GM18508 (cell line): ENCODE measurements around the gene GAST.

Experiments
- ATAC-seq: cut with Tn5 transposase; IDR thresholded peaks from one replicate; pipeline ENCODE4 v1.9.1; 2021; ENCODE audit warnings: moderate number of reproducible peaks; ENCODE audit not compliant: insufficient read depth, unreplicated experiment

GAST gene

DNA sequence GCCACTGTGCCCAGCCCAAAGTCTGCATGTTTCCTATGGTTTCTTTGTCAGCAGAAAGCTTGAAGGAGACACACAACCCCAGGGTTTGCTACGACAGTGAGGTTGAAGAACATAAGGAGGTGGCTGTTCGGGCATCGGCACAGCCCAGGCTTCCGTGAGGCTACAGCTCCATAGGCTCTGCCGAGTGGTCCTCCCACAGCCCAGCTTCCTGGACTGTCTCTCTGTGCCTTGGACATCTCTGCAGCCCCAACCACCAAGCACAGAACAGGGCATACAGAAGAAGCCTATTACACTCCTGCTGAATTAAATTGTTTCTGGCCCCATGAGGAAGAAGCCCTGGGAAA is 25.5 kb downstream of the GAST start:
- ATAC-seq = no peak

GRCh38 chr17:41738077-41738800 is 26.1 kb downstream of the GAST start:
- no peak for ATAC-seq

DNA sequence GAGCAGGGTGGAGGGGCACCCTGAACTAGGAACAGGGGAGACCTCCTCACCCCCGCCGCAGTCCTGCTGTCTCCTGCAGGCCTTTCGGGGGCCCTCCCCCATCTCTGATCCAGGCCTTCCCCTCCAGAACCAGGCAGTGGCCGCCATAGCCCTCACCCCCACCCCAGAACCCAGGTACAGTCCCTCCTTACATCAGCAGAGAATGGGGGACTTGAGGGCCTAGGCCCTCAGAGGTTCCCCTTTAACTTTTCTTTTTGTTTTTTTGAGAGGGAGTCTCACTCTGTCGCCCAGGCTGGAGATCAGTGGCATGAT is 26.6 kb downstream of the GAST start:
- no peak for ATAC-seq

DNA sequence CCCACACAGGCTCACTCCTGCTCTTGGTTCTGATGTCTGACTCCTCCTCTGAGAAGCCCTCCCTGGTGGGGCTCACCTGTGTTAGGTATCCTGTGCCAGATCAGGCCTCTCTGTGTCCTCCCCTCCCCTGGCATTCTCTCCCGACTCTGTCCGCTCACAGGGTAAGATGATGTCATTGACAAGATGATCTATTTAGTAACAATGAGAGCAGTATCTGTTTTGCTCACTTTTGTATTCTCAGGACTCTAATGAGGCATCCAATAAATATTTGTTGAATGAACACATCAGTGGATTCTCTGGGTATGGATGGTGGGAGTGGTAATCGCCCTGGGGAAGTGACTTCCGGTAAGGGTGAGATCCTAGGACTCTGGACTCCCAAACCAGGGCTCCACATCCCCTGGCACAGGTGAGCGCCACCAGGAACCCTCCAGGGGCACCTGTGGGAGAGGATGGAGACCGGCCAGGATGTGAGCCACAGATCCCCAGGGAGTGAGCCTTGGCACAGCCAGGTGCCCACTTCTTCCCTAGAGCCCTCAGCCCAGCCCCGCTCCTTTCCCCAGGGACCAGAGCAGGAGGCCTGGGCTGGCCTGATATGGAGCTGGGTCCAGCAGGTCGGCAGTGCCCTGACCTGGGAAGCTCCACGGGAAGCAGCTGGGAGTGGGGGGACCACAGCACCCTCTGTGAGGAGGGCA is 27.7 kb downstream of the GAST start:
- ATAC-seq = no peak

- no peak for ATAC-seq
These were observed 28.4 kb downstream of the GAST start for GRCh38 chr17:41740506-41740905.

GRCh38 chr17:41741709-41742108 is 29.6 kb downstream of the GAST start:
- no peak for ATAC-seq

GRCh38 chr17:41748275-41748674 is 36.1 kb downstream of the GAST start:
- ATAC-seq = no peak

DNA sequence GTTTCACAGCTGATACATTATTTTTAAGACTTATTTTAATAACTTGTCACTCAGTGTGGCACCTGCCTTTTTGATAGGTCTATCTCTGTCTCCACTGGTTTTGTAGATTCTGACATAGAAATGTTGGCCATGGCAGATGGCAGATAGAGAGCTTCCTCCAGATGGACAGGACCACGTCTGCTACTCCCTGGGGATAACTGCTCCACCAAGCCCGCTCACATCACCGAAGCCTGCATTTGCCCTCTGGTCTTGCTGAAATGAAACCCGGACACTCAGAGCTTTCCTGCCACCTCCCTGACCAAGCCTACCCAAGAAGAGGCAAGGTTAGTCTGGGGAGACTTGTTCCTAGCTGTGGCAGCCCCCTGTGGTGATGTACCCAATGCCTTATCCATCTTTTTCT is 38.7 kb downstream of the GAST start:
- ATAC-seq = no peak

DNA sequence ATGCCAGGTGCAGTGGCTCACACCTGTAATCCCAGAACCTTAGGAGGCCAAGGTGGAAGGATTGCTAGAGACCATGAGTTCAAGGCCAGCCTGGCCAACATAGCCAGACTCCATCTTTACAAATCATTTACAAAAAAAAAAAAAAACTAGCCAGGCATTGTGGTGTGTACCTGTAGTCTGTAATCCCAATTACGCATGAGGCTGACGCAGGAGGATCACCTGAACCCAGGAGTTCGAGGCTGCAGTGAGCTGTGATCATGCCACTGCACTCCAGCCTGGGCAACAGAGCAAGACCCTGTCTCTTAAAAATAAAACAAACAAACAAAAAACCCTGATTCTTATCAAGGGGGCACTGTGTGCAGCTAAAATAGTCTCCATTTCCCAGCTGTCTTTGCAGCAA is 39.2 kb downstream of the GAST start:
- ATAC-seq = no peak

DNA sequence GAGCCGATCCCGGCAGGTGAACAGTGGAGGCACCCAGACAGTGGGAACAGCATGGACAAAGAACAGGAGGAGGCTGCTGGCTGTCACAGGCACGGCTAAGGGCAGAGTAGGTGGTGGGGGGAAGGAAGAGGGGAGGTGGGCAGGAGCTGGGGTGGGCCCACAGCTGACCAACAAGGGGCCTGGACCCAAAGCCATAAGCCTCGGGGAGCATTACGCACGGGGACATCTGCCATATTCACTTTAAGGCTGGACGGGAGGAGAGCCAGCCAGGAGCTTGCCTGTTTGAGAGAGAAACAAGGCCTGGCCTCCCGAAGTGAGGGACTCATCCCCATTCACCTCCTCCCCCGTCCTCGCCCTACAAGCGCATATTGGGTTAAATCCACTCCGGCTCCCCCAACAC is 41.9 kb downstream of the GAST start:
- ATAC-seq = no peak

GRCh38 chr17:41758601-41759000 is 46.5 kb downstream of the GAST start:
- ATAC-seq = no peak

- ATAC-seq = no peak
These were observed 48.7 kb downstream of the GAST start for GRCh38 chr17:41760878-41761277.

GRCh38 chr17:41762391-41762790 is 50.3 kb downstream of the GAST start:
- no peak for ATAC-seq

DNA sequence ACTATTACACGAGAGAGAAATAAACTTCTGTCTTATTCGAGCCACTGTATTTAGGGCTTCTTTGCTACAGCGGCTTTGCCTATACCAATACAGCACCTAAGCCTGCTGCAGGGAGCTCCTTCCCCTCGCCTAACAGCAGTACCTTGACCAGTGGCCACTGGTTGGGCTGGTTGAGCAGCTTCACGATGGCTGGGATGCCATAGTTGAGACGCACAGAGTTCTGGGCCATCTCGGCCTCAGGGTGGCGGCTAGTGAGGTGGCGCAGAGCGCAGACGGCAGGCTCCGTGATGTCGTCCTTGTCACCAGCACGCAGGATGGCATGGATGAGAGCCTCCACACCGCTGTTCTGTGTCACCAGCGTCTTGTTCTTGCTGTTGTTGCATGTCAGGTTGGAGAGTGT is 50.7 kb downstream of the GAST start:
- ATAC-seq = no peak

- ATAC-seq = no peak
These were observed 51.2 kb downstream of the GAST start for GRCh38 chr17:41763327-41763726.
